GM21528 (cell line): ENCODE data around the gene NALF2.

Experiments used
- ATAC-seq: cut with Tn5 transposase; IDR thresholded peaks from one replicate; pipeline ENCODE4 v1.9.1; 2021; ENCODE audit warnings: mild to moderate bottlenecking, moderate library complexity; ENCODE audit not compliant: unreplicated experiment, low FRiP score

Gene NALF2

GRCh38 chrX:69524781-69525363 is 20.7 kb downstream of the NALF2 start:
- ATAC-seq: no peak

GRCh38 chrX:69530306-69530705 is 26.2 kb downstream of the NALF2 start:
- ATAC-seq: no peak

GRCh38 chrX:69531031-69531755 is 27.1 kb downstream of the NALF2 start:
- no peak for ATAC-seq

- no peak for ATAC-seq
These were observed 31.5 kb downstream of the NALF2 start for GRCh38 chrX:69535661-69536060.

GRCh38 chrX:69538321-69538876 is 34.3 kb downstream of the NALF2 start:
- peak; percentile 75 for ATAC-seq

GRCh38 chrX:69539437-69539836 is 35.3 kb downstream of the NALF2 start:
- no peak for ATAC-seq

- no peak for ATAC-seq
These were observed 37.8 kb downstream of the NALF2 start for GRCh38 chrX:69541956-69542355.

GRCh38 chrX:69543572-69543971 is 39.4 kb downstream of the NALF2 start:
- no peak for ATAC-seq

- ATAC-seq: no peak
These were observed 42.3 kb downstream of the NALF2 start for GRCh38 chrX:69546417-69546816.

GRCh38 chrX:69546978-69547377 is 42.9 kb downstream of the NALF2 start:
- no peak for ATAC-seq

- ATAC-seq: no peak
These were observed 47.4 kb downstream of the NALF2 start for GRCh38 chrX:69551421-69552009.

- ATAC-seq: no peak
These were observed 48.4 kb downstream of the NALF2 start for GRCh38 chrX:69552512-69552911.
